SH-SY5Y (cell line): Measurements from ENCODE around the gene FSCN2.

ENCODE experiments used
- GATA2 ChIP-seq: IDR thresholded peaks from 2 replicates; pipeline ENCODE4 v1.6.1; 2011; ENCODE audit warnings: mild to moderate bottlenecking, low read depth, low read length
- GATA3 ChIP-seq: IDR thresholded peaks from 2 replicates; pipeline ENCODE4 v1.6.1; 2011; ENCODE audit warnings: low read depth, mild to moderate bottlenecking, low read length, moderate library complexity

- TF ChIP-seq GATA2 (no peak), GATA3 (no peak)
These were observed 44.5 kb downstream of the FSCN2 start for GRCh38 chr17:81572563-81573168.
